ENCODE results near the gene PHACTR4. TPM values are rescaled to one million over a fixed set of nuclear protein-coding genes. Genes with fewer than 3 reads are reported as not detected.

PHACTR4 gene
- total and polyA plus RNA-seq, 10 of the 15 experiments (the other 5 are each of a cell fraction or from before 2014, with no cell fraction given), result 8.9 to 34.2 (median 12.5) TPM

DNA sequence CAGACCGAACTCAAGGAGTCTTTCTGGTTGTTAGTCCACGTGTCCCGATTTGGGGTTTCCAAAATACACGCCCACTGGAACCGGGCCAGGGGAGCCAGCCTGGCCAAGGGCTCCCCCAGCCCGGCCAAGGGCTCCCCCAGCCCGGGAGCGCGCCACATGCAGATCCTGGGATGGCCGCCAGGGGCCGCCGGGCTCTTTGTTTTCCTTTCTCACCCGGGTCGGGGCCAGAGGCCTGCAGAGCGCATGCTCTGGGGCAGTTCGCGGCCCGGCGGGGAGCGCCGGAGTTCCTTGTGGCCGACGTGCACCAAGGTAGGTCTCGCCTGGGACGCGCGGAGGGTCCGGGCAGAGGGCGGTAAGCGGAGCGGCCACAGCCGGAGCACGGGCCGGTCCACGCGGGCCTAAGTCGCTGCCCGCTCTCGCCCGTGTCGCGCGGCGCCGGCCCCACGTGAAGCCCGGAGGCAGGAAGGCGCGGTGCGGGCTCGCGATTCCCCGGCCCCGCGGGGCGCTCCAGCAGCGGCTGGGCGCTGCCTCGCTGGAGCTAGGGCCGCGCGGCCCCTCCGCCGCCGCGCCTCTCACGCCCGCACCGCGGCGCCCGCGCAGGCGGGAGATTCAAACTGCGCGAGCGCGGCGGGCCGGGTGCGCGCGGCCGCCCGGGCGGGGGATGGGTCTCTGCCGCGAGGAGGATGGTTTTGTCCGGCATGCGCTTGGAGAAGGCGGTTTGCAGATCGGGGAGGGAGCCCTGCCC, 148.6 kb downstream of the PHACTR4 start (continued):
- TF ChIP-seq EED (IDR thresholded peaks at IDR 0.05; ENCODE audit: low read depth), result no peak
- TF ChIP-seq, protein P1, sequence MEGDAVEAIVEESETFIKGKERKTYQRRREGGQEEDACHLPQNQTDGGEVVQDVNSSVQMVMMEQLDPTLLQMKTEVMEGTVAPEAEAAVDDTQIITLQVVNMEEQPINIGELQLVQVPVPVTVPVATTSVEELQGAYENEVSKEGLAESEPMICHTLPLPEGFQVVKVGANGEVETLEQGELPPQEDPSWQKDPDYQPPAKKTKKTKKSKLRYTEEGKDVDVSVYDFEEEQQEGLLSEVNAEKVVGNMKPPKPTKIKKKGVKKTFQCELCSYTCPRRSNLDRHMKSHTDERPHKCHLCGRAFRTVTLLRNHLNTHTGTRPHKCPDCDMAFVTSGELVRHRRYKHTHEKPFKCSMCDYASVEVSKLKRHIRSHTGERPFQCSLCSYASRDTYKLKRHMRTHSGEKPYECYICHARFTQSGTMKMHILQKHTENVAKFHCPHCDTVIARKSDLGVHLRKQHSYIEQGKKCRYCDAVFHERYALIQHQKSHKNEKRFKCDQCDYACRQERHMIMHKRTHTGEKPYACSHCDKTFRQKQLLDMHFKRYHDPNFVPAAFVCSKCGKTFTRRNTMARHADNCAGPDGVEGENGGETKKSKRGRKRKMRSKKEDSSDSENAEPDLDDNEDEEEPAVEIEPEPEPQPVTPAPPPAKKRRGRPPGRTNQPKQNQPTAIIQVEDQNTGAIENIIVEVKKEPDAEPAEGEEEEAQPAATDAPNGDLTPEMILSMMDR (IDR thresholded peaks at IDR 0.05 in 2 of 3, conservative IDR thresholded peaks at IDR 0.05 in 1 of 3; ENCODE audit: control insufficient read depth in 2 of 3, extremely low read depth in 1 of 3, insufficient read depth in 1 of 3, low read depth in 3 of 3, low read length in 3 of 3), result peak; percentile 94 to 99 (median 97); a peak in 5 of 6 replicates
- peak; percentile 15; the same call in 1 of the 2 replicates for TF ChIP-seq HCFC1 (IDR thresholded peaks at IDR 0.05; ENCODE audit: low read length)
- no peak for TF ChIP-seq ZNF622 (IDR thresholded peaks at IDR 0.05)
- TF ChIP-seq MYC (IDR thresholded peaks at IDR 0.05; ENCODE audit: insufficient read depth, insufficient read length, insufficient replicate concordance, low read length, severe bottlenecking), result no peak
- TF ChIP-seq JUND (IDR thresholded peaks at IDR 0.05; ENCODE audit: low read depth, low read length), result no peak
- TF ChIP-seq, protein P2, sequence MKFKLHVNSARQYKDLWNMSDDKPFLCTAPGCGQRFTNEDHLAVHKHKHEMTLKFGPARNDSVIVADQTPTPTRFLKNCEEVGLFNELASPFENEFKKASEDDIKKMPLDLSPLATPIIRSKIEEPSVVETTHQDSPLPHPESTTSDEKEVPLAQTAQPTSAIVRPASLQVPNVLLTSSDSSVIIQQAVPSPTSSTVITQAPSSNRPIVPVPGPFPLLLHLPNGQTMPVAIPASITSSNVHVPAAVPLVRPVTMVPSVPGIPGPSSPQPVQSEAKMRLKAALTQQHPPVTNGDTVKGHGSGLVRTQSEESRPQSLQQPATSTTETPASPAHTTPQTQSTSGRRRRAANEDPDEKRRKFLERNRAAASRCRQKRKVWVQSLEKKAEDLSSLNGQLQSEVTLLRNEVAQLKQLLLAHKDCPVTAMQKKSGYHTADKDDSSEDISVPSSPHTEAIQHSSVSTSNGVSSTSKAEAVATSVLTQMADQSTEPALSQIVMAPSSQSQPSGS (IDR thresholded peaks at IDR 0.05; ENCODE audit: low read length), result no peak
- TF ChIP-seq ESRRA (IDR thresholded peaks at IDR 0.05; ENCODE audit: low read length), result no peak; the same call in 1 of the 2 replicates
- peak; percentile 89 for TF ChIP-seq POLR2A (IDR thresholded peaks at IDR 0.05; ENCODE audit: low read depth, low read length)
- TF ChIP-seq RCOR1 (conservative IDR thresholded peaks at IDR 0.05; ENCODE audit: low read depth, low read length), result no peak
- no peak for TF ChIP-seq CHD4 (IDR thresholded peaks at IDR 0.05)
- TF ChIP-seq ATF7 (IDR thresholded peaks at IDR 0.05; ENCODE audit: low read depth), result no peak
- TF ChIP-seq ELK1 (IDR thresholded peaks at IDR 0.05; ENCODE audit: low read depth, low read length), result 0 out of 2 replicates have a peak, but pooled peaks have one; percentile 25
- TF ChIP-seq FOXK2 (IDR thresholded peaks at IDR 0.05), result no peak
- TF ChIP-seq SUPT20H (IDR thresholded peaks at IDR 0.05; ENCODE audit: borderline replicate concordance, control insufficient read depth, low read depth, low read length), result no peak
- no peak for TF ChIP-seq SREBF2 (IDR thresholded peaks at IDR 0.05; ENCODE audit: low read length)
- no peak for TF ChIP-seq MTA2 (IDR thresholded peaks at IDR 0.05; ENCODE audit: low read depth)
- peak; percentile 64 for TF ChIP-seq YY1 (IDR thresholded peaks at IDR 0.05; ENCODE audit: low read depth, low read length)
- no peak for TF ChIP-seq RELB (IDR thresholded peaks at IDR 0.05; ENCODE audit: low read depth)
- TF ChIP-seq, protein P3, sequence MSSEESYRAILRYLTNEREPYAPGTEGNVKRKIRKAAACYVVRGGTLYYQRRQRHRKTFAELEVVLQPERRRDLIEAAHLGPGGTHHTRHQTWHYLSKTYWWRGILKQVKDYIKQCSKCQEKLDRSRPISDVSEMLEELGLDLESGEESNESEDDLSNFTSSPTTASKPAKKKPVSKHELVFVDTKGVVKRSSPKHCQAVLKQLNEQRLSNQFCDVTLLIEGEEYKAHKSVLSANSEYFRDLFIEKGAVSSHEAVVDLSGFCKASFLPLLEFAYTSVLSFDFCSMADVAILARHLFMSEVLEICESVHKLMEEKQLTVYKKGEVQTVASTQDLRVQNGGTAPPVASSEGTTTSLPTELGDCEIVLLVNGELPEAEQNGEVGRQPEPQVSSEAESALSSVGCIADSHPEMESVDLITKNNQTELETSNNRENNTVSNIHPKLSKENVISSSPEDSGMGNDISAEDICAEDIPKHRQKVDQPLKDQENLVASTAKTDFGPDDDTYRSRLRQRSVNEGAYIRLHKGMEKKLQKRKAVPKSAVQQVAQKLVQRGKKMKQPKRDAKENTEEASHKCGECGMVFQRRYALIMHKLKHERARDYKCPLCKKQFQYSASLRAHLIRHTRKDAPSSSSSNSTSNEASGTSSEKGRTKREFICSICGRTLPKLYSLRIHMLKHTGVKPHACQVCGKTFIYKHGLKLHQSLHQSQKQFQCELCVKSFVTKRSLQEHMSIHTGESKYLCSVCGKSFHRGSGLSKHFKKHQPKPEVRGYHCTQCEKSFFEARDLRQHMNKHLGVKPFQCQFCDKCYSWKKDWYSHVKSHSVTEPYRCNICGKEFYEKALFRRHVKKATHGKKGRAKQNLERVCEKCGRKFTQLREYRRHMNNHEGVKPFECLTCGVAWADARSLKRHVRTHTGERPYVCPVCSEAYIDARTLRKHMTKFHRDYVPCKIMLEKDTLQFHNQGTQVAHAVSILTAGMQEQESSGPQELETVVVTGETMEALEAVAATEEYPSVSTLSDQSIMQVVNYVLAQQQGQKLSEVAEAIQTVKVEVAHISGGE (CRISPR knock-in tag; IDR thresholded peaks at IDR 0.05), result no peak
- no peak for TF ChIP-seq ETV6 (conservative IDR thresholded peaks at IDR 0.05 in 1 of 2, IDR thresholded peaks at IDR 0.05 in 1 of 2; ENCODE audit: borderline replicate concordance in 1 of 2, low read depth in 1 of 2)
